SK-N-MC (cell line): Measurements from ENCODE around the gene CBX5.

Experiments used
- EZH2 ChIP-seq: fragments of 200-600 bp; sonication (generic); IDR thresholded peaks from one replicate; pipeline ENCODE4 v1.6.1; 2017; ENCODE audit warnings: antibody characterized with exemption
- FOXP2 ChIP-seq: optimal IDR thresholded peaks from 2 replicates; pipeline ENCODE3; 2011; ENCODE audit warnings: mild to moderate bottlenecking, moderate library complexity; ENCODE audit not compliant: insufficient read depth; ENCODE audit errors: extremely low read length, control extremely low read depth
- POLR2AphosphoS5 ChIP-seq: IDR thresholded peaks from 2 replicates; pipeline ENCODE4 v1.6.1; 2012; ENCODE audit warnings: mild to moderate bottlenecking, low read depth, low read length, borderline replicate concordance

GRCh38 chr12:54286042-54287030 is 6.4 kb upstream of the CBX5 start:
- no peak for TF ChIP-seq EZH2
- TF ChIP-seq POLR2AphosphoS5 = no peak; the same call in 1 of the 2 replicates
- TF ChIP-seq FOXP2 = no peak
